Left lung (tissue), 10 donors: ENCODE results near the gene ALG14. TPM values are rescaled to one million over a fixed set of nuclear protein-coding genes. Genes with fewer than 3 reads are reported as not detected.

Source experiments
- ATAC-seq: fragments of 200-7000 bp; cut with Tn5 transposase; one replicate; pipeline ENCODE4 v1.9.1; 2020; ENCODE audit warnings: moderate library complexity
- DNase-seq, 4 donors: peaks; one replicate each; pipeline ENCODE4 v3.0.0-alpha.2; 2013 to 2020
- H3K27ac ChIP-seq, 2 donors: fragments of 200-600 bp; sonication (generic) in 1 of 2; one replicate each; pipeline versions ENCODE4 v1.5.0 to v1.8.0; 2020 to 2021
- H3K27me3 ChIP-seq, 2 donors: fragments of 200-600 bp; sonication (generic) in 1 of 2; one replicate each; pipeline versions ENCODE4 v1.5.0 to v1.8.0; 2020 to 2021
- H3K36me3 ChIP-seq, 2 donors: fragments of 200-600 bp; sonication (generic) in 1 of 2; one replicate each; pipeline versions ENCODE4 v1.5.0 to v1.8.0; 2020 to 2021
- H3K4me1 ChIP-seq, 2 donors: fragments of 200-600 bp; one replicate each; pipeline ENCODE4 v1.8.0; 2021
- H3K4me3 ChIP-seq, 2 donors: fragments of 200-600 bp; sonication (generic) in 1 of 2; one replicate each; pipeline versions ENCODE4 v1.5.0 to v1.8.0; 2020 to 2021; ENCODE audit warnings: mild to moderate bottlenecking in 1 of 2
- H3K9me3 ChIP-seq, 2 donors: fragments of 200-600 bp; sonication (generic) in 1 of 2; one replicate each; pipeline versions ENCODE4 v1.5.0 to v1.8.0; 2020 to 2021
- intact Hi-C, 2 donors: fragments of 100-400 bp; cut with DNase I; formaldehyde crosslinking; loops; one replicate each; pipeline versions ENCODE4 v1.11.2 to v1.14.2; 2022
- polyA plus RNA-seq, 6 donors: library from polyadenylated mRNA; unstranded; fragments of 120-200 nt; gene quantifications; one replicate each; pipeline ENCODE4 v1.2.1, GENCODE V29; 2013; ENCODE audit not compliant: insufficient read length in 6 of 6
- total RNA-seq, 2 donors: library from RNA; stranded (reverse); fragmentation: NEBNext Ultra II Directional; extraction: Animal tissue kit (Norgen Biotek cat#: 25700); gene quantifications; one replicate each; pipeline ENCODE4 v1.2.1, GENCODE V29; 2021
- TF ChIP-seq, protein P1 (sequence below), 2 donors: fragments of 200-600 bp; sonication (generic) in 1 of 2; IDR thresholded peaks; one replicate each; pipeline versions ENCODE4 v1.5.0 to v1.8.0; 2021; ENCODE audit warnings: antibody characterized with exemption in 2 of 2
- donor health status: DM: no; HTN: yes; CAD: no.
- donor health status: DM: no; HTN: no; CAD: no.

Gene ALG14
- total and polyA plus RNA-seq, 8 donors: 5.1 to 13.4 (median 10.1) TPM

DNA sequence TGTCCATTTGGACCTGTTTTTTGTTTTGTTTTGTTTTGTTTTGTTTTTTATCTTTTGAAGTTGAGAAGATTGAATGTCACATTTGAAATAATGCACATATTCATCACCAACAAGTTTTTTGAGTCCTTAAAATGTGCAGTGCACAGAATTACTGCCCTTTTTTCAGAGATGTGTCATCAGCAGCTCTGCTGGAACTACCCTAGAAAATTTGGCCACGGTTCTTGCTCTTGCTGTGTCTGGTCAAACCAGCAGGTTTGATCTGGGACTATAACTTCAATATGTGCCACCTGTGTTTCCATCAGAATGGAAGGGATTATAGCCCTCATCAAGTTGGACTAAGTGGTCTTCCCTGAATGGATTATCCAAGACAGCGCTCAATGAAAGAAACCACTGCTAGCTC, 121.7 kb downstream of the ALG14 start:
- no peak overlapping the region for H3K27ac ChIP-seq
- no peaks in the 10 kb centered on the region for H3K27me3 ChIP-seq
- TF ChIP-seq, protein P1, sequence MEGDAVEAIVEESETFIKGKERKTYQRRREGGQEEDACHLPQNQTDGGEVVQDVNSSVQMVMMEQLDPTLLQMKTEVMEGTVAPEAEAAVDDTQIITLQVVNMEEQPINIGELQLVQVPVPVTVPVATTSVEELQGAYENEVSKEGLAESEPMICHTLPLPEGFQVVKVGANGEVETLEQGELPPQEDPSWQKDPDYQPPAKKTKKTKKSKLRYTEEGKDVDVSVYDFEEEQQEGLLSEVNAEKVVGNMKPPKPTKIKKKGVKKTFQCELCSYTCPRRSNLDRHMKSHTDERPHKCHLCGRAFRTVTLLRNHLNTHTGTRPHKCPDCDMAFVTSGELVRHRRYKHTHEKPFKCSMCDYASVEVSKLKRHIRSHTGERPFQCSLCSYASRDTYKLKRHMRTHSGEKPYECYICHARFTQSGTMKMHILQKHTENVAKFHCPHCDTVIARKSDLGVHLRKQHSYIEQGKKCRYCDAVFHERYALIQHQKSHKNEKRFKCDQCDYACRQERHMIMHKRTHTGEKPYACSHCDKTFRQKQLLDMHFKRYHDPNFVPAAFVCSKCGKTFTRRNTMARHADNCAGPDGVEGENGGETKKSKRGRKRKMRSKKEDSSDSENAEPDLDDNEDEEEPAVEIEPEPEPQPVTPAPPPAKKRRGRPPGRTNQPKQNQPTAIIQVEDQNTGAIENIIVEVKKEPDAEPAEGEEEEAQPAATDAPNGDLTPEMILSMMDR (IDR thresholded peaks at IDR 0.05): no peak
- peaks cover 0 to 9% of the 10 kb centered on the region in 2 donors for H3K4me1 ChIP-seq
- no peak overlapping the region for H3K4me3 ChIP-seq
- H3K9me3 ChIP-seq: no peaks in the 10 kb centered on the region
- DNase-seq (no peak), ATAC-seq (no peak)
- H3K36me3 ChIP-seq: no peaks in the 10 kb centered on the region
- intact Hi-C loops: no loop called here

DNA sequence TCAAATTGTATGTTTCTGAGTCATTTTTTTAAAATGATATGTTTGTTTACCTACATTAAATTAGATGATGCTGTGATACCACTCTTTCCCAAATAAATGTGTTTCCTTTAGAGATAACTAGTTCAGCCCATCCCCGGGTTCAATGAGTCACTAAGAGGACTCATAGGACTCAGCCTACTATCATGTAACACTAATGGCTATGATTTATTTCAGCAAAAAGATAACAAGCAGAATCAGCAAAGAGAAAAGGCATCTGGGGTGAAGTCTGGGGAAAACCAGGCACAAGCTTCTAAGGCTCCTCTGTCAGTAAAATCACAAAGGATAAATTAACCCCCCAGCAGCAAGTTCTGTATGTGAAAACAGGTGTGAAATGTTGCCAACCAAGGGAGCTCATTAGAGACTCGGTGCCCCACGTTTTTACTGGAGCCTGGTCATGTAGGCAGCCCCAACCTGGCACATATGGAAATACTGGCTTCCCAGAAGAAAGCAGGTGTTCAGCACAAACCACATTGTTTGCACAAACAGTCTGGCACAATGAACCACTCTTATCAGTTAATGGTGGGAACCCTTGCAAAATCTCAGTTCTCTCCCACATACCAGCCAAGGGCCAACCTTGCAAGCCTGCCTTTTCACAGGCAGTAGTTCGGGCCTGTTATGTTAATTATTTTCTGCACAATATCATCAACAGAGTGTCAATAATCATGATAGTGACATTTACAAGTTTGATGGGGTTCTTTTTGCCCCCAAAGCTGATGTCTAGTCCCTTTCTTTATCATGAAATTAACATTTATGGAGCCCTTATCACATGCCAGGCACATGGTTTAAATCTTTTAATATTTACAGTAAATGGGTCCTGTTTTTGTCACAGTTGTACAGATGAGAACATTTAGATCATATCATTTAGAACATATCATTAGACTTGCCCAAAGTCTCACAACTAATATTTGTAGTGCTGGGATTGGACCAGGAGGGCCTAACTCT, 122.8 kb downstream of the ALG14 start:
- no peak overlapping the region for H3K27ac ChIP-seq
- DNase-seq: no peak

DNA sequence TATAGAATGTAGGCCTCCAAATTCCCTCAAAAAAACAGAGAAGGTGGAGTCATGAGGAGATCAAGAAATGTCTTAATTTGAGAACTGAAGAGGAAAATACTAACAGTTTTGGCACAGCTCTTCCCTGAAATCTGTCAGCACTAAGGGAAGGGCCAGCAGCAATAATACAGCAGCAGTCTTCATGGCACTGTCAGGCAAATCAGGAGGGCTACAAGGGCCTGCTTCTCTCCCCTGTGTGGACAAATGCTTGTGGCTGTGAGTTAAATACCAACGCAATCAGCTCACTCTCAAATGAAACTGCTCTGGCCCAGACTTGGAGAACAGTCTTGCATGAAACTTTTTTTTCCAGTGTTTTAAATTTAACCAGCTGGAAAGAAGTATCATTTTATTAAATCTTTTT, 125.3 kb downstream of the ALG14 start:
- peak in 1 of 4 donors; percentile 30 for DNase-seq

More for the DNA sequence above, 122.8 kb downstream of the ALG14 start:
- Histone ChIP-seq H3K36me3 (no peaks in the 10 kb centered on the region), H3K9me3 (no peaks in the 10 kb centered on the region), H3K27me3 (no peaks in the 10 kb centered on the region), H3K4me3 (no peak overlapping the region), H3K4me1 (peaks cover 0 to 8% of the 10 kb centered on the region in 2 donors)
- intact Hi-C loops: no loop called here
- TF ChIP-seq, protein P1 (IDR thresholded peaks at IDR 0.05): no peak
- peak; percentile 80 for ATAC-seq

DNA sequence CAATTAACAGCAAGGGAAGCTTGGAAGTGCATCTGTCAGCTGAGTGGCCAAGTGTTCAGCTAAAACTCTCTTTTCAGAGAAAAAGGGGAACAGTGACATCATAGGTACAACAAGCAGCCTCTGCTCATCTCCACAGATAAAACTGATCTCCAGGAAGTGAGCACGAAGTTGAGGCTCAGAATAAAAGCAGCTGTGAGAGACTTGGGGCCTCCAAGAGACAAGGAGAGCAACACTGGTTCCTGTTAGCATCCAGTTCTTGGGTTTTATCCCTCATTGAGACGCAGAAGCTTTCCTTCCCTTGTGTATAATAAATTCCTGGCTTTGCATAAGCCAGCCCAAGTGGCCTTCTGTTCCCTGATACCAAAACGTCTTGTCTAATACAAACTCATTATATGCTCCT, 125.9 kb downstream of the ALG14 start:
- TF ChIP-seq, protein P1 (IDR thresholded peaks at IDR 0.05): no peak
- no peaks in the 10 kb centered on the region for H3K27me3 ChIP-seq
- ATAC-seq (no peak), DNase-seq (no peak)
- no peaks in the 10 kb centered on the region for H3K9me3 ChIP-seq
- H3K4me1 ChIP-seq: peaks cover 0 to 5% of the 10 kb centered on the region in 2 donors
- peak overlapping the region in 1 of 2 donors; percentile 54 for H3K27ac ChIP-seq
- H3K4me3 ChIP-seq: no peak overlapping the region
- intact Hi-C loops: no loop called here
- no peaks in the 10 kb centered on the region for H3K36me3 ChIP-seq

More for the DNA sequence above, 125.3 kb downstream of the ALG14 start:
- no peaks in the 10 kb centered on the region for H3K9me3 ChIP-seq
- TF ChIP-seq, protein P1 (IDR thresholded peaks at IDR 0.05): no peak
- intact Hi-C loops: no loop called here
- H3K27ac ChIP-seq: peak overlapping the region in 1 of 2 donors; percentile 62
- H3K27me3 ChIP-seq: no peaks in the 10 kb centered on the region
- H3K4me1 ChIP-seq: peaks cover 0 to 5% of the 10 kb centered on the region in 2 donors
- peak; percentile 74 for ATAC-seq
- no peak overlapping the region for H3K4me3 ChIP-seq
- H3K36me3 ChIP-seq: no peaks in the 10 kb centered on the region
